Measurements from ENCODE around the gene TEAD1. TPM values are rescaled to one million over a fixed set of nuclear protein-coding genes. Genes with fewer than 3 reads are reported as not detected.
A peak's percentile ranks its signal among the peaks of the same experiment; 100 is the strongest.
"Not testable (repeated sequence)": the region's sequence is repeated elsewhere in the genome, so short reads cannot be mapped to it uniquely, and the experiment has no call there.

The TEAD1 gene
- total and polyA plus RNA-seq, 9 of the 15 experiments (the other 6 are each of a cell fraction or from before 2014, with no cell fraction given), result 1.7 to 17.7 (median 10.8) TPM

- no peak for TF ChIP-seq MNT (conservative IDR thresholded peaks at IDR 0.05)
- TF ChIP-seq PRDM10 (IDR thresholded peaks at IDR 0.05; ENCODE audit: partially characterized antibody), result no peak
- no peak for TF ChIP-seq NFRKB (IDR thresholded peaks at IDR 0.05; ENCODE audit: low read depth)
These were observed 83.2 kb downstream of the TEAD1 start (continued) for GRCh38 chr11:12757416-12757815.

GRCh38 chr11:12758117-12758516 lies 83.9 kb downstream of the TEAD1 start:
- H4K20me1 ChIP-seq (replicated peaks; ENCODE audit: control insufficient read depth, insufficient read depth, low read length); H3K9me1 ChIP-seq (ENCODE audit: control insufficient read depth, insufficient read depth, low read length); H3K79me2 ChIP-seq (ENCODE audit: control insufficient read depth, insufficient read depth, low read length); H3K9ac ChIP-seq (ENCODE audit: insufficient read depth in 1 of 2, low read depth in 2 of 2, low read length in 2 of 2); H3K9me3 ChIP-seq (replicated peaks; ENCODE audit: control insufficient read depth, insufficient read depth, low read depth, low read length); H3K4me1 ChIP-seq (replicated peaks in 1 of 2; ENCODE audit: control insufficient read depth in 2 of 2, insufficient read depth in 2 of 2, low read length in 2 of 2); intact Hi-C loops (cut with micrococcal nuclease); BruUV-seq (replicated peaks); H3K27ac ChIP-seq (ENCODE audit: extremely low read depth, low read depth, low read length); FAIRE-seq; H3K4me2 ChIP-seq (ENCODE audit: insufficient read depth, low read length); CTCF ChIA-PET (ENCODE audit: low intra/inter-chr PET ratio); ATAC-seq; in situ Hi-C loops (cut with MboI); H3K36me3 ChIP-seq (ENCODE audit: control insufficient read depth, insufficient read depth, low read length); H2AFZ ChIP-seq (ENCODE audit: low read depth, low read length); H3K4me3 ChIP-seq; H3K27me3 ChIP-seq (ENCODE audit: control insufficient read depth in 2 of 2, insufficient read depth in 2 of 2, low read length in 2 of 2); DNase-seq (ENCODE audit: extremely low read depth in 1 of 4, low spot score in 3 of 4): not testable (repeated sequence)
- POLR2A ChIA-PET, result interaction anchor here (0.6 kb wide), 3 partner anchors 20 to 384 kb away, joined by 3 to 4 read pairs (median 3); no protein-coding TSS in a partner anchor
- 88% methylated on average over 3 of the region's 6 CpGs for WGBS (ENCODE audit: insufficient coverage, low coverage, missing lambda C conversion rate)
- TF ChIP-seq ZNF121 (CRISPR knock-in tag; conservative IDR thresholded peaks at IDR 0.05) (0 out of 2 replicates have a peak, but pooled peaks have one; percentile 24), ZBTB33 (CRISPR knock-in tag; IDR thresholded peaks at IDR 0.05) (0 out of 2 replicates have a peak, but pooled peaks have one; percentile 13)
